HFF-Myc (cell line): ENCODE data around the gene CBARP.

Experiments used
- DNase-seq: peaks from one replicate; pipeline ENCODE4 v3.0.0-alpha.2; 2011; ENCODE audit warnings: low read depth; ENCODE audit errors: extremely low read depth
- H3K4me3 ChIP-seq: replicated peaks from 2 replicates; pipeline ENCODE4 v1.5.1; 2011; ENCODE audit warnings: low read depth, mild to moderate bottlenecking, control low read depth, low read length
- TF ChIP-seq, protein P1 (sequence below): IDR thresholded peaks from 2 replicates; pipeline ENCODE4 v1.5.1; 2012; ENCODE audit warnings: mild to moderate bottlenecking, low read depth, low read length, control low read depth; ENCODE audit errors: missing control alignments

Gene CBARP

DNA sequence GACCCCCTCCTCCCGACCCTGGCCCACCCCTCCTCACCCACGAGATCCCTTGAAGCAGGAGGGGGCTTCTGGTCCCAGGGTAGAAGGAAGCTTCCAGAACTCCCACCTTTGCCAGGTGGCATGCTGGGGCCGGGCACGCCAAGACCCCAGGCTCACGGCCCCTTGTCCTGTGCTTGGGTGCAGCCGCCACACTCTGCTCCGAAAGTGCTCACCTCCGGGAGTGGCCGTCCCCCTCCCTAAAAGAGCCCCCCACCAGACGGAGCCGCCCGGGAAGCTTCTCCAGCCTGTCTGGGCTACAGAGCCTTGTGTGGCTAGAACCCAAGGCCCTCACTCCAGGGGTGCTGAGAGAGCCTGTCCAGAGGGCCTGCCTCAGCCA, 46.1 kb upstream of the CBARP start:
- no peak for DNase-seq
- H3K4me3 ChIP-seq, result no peak overlapping the region
- TF ChIP-seq, protein P1, sequence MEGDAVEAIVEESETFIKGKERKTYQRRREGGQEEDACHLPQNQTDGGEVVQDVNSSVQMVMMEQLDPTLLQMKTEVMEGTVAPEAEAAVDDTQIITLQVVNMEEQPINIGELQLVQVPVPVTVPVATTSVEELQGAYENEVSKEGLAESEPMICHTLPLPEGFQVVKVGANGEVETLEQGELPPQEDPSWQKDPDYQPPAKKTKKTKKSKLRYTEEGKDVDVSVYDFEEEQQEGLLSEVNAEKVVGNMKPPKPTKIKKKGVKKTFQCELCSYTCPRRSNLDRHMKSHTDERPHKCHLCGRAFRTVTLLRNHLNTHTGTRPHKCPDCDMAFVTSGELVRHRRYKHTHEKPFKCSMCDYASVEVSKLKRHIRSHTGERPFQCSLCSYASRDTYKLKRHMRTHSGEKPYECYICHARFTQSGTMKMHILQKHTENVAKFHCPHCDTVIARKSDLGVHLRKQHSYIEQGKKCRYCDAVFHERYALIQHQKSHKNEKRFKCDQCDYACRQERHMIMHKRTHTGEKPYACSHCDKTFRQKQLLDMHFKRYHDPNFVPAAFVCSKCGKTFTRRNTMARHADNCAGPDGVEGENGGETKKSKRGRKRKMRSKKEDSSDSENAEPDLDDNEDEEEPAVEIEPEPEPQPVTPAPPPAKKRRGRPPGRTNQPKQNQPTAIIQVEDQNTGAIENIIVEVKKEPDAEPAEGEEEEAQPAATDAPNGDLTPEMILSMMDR, result no peak

DNA sequence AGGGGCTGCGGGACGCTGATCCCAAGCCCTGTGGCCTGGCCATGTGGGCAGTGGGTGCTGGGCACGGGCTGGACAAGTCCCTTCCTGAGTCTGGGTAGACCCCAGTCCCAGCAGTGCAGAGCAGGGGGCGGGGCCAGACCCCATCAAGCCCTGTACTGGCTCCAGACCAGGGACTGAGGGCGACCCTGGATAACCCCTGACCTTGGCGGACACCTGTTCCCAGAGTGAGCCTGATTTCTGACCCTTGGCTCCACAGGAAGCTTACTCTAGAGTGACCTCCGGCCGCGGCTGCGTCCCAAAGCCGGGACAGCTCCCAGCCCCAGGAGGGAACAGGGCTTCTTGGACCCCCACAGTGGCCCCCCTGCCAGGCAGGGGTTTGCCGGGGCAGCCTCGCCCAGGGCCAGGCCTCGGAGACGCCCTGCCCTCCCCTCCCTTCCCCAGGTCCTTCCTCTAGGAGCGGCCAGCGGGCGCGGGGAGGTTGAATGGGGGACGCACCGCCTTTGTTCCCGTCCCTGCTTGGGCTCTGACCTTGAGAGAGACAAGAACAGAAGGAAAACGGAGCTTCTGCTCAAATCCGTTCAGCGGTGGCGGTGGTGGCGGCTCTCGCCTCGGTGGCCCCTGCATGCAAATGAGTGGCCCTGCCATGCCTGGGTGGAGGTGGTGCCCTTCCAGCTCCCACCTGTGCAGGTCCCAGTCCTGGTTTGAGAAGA, 45.6 kb upstream of the CBARP start:
- no peak for DNase-seq
- TF ChIP-seq, protein P1, result no peak
- H3K4me3 ChIP-seq, result no peak overlapping the region

DNA sequence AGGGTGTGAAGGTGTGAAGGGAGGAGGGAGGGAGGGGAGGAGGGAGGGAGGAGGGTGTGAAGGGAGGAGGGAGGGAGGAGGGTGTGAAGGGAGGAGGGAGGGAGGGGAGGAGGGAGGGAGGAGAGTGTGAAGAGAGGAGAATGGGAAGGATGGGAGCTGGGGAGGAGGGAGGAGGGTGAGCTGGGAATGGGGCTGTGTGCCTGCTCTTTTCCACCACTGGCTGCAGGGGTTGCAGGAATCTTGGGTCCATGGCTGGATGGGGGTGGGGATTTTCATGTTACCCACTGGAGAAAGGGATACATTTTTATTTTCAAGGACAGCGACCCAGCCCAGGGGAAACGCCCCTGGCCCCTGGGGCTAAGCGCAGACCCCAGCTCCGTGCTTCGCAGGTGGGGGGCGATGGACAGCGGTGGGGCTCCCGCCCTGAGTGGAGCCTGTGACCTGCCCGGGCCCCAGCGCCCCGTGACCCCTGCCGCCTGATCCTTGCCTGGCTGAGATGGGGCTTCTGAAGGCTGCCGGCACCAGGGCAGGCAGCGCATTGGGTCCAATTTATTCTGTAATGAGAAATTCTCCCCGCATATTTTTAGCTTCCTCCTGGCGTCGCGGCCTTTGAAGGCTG, 44.9 kb upstream of the CBARP start:
- DNase-seq, result no peak
- TF ChIP-seq, protein P1, result no peak
- H3K4me3 ChIP-seq, result no peak overlapping the region

DNA sequence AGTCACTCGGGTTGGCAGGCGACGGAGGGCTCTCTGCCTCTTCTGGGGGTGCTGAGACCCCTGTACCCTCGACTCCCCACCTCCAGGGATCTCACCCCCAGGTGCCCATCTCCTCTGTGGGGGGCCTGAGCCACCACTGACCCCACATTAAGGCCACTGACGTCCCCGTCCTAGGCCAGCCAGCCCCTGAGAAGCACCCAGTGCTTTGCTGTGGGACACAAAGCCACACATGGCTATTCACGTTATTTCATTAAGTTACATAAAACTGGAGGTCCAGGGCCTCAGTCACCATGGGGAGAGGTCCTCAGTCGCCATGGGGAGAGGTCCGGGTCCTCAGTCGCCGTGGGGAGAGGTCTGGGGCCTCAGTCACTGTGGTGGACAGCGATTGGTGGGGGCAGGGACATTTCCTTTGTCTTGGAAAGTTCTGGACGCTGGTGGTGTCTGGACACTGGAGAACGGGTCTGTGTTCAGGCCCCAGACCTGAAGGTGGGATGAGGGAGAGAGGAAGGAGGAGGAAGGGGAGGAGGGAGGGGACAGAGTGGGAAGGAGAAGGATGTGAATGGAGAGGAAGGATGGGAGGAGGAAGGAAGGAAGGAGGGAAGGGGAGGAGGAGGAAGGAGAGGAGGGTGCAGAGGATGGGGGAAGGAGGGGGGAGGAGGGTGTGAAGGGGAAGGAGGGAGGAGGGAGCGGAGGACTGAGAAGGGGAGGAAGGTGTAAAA, 43.9 kb upstream of the CBARP start:
- H3K4me3 ChIP-seq, result no peak overlapping the region
- TF ChIP-seq, protein P1, result no peak

DNA sequence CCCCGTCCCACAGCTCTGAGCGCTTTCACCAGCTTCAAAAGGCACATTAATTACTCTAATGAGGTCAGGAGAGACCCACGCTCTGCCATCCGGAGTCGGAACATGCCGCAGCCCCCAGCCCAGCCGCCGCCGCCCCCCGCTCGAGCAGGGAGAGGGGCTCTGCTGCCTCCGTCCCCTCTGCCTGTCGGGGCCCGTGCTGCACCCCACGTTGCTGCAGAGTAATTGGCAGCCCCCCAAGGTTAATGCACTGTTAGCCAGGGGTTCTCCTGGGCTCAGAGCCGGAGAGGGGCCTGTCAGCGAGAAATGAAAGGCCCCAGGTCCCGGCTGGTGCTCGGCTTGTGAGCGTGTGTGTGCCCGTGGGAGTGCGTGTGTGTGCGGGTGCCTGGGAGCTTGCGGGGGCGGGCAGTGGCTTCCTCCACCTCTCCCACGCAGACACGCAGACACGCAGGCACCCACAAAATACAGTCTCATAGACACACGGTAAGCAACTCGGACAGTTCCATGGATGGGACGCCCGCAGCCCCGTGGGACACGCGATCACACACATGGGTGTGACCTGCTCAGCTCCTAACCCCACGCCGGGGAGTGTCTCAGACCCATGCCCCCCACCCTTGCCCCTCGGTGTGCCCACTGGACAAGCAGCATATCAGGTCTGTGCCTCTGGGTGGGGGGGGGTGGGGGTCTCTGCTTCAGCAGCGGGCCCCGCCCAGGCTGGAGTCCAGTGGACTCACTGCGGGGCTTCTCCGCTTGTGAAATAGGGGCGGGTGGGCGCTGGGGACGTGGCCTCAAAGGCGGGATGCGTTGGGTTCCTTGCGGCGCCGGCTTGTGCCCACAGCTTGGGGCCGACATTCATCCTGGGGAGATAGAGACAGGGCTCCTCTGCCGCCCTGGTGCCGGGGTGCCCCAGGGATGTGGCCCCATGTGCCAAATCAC, 43.1 kb upstream of the CBARP start:
- TF ChIP-seq, protein P1, result no peak
- DNase-seq, result no peak
- H3K4me3 ChIP-seq, result no peak overlapping the region

More for the DNA sequence above, 43.9 kb upstream of the CBARP start:
- DNase-seq, result no peak

DNA sequence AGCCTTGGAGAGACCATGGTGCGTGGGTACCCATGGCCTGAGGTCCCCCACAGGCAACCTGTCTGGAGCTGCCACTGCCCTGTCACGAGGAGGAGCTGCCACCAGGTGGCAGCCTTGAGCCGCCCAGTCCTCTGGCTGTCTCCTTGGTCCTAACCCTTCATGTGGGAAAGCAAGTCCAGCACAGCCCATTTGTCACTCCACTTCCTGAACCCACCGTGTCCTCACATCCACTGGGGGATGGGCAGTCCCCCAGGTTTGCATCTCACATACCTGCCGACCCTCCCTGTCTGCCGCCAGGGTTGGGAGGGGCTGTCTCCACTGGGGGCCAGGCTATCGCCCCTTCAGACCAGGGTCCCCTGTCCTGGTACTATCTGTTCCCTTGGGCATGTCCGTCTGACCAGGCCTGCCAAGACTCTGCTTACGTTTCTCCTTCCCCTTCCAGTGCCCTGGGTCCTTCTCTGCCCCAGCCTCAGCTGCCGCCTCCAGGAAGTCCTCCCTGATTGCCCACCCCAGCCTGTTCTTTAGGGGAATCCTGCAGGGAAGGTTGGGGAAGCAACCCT, 42.1 kb upstream of the CBARP start:
- TF ChIP-seq, protein P1, result peak; percentile 97
- no peak overlapping the region for H3K4me3 ChIP-seq
- peak; percentile 57 for DNase-seq
